GM20000 (cell line): Measurements from ENCODE around the gene MYL4.
"Not testable (repeated sequence)": the region's sequence is repeated elsewhere in the genome, so short reads cannot be mapped to it uniquely, and the experiment has no call there.

Experiments
- DNase-seq: peaks from one replicate; pipeline ENCODE4 v3.0.0; 2012; ENCODE audit warnings: low spot score
- CTCF ChIP-seq: IDR thresholded peaks from 2 replicates; pipeline ENCODE4 v1.5.1; 2012; ENCODE audit warnings: mild to moderate bottlenecking, control low read depth; ENCODE audit errors: extremely low read depth, missing control alignments

Gene MYL4

GRCh38 chr17:47262586-47262985 is 53.4 kb downstream of the MYL4 start:
- no peak for TF ChIP-seq CTCF
- no peak for DNase-seq

GRCh38 chr17:47264166-47264565 is 55.0 kb downstream of the MYL4 start:
- no peak for DNase-seq
- TF ChIP-seq CTCF, result no peak

GRCh38 chr17:47265983-47266541 is 56.9 kb downstream of the MYL4 start:
- DNase-seq, result no peak
- TF ChIP-seq CTCF, result no peak

GRCh38 chr17:47266782-47267181 is 57.6 kb downstream of the MYL4 start:
- no peak for DNase-seq
- TF ChIP-seq CTCF, result no peak

GRCh38 chr17:47267354-47267828 is 58.2 kb downstream of the MYL4 start:
- no peak for TF ChIP-seq CTCF
- DNase-seq, result no peak

- not testable (repeated sequence) for DNase-seq
Observed at GRCh38 chr17:47268964-47269363, 59.8 kb downstream of the MYL4 start.

GRCh38 chr17:47269561-47270280 is 60.6 kb downstream of the MYL4 start:
- DNase-seq, result not testable (repeated sequence)

- no peak for DNase-seq
- TF ChIP-seq CTCF, result no peak
Observed at GRCh38 chr17:47270946-47271705, 62.0 kb downstream of the MYL4 start.
